GM20431 (cell line): ENCODE data around the gene SLC2A6.

Experiments
- in situ Hi-C: fragments of 300-500 bp; cut with MseI, MboI; formaldehyde crosslinking; loops from one replicate; pipeline ENCODE4 v1.15.0; 2020; ENCODE audit warnings: low sequenced_read_pairs; ENCODE audit not compliant: unreplicated experiment

The SLC2A6 gene

GRCh38 chr9:133499132-133499891, 20.4 kb upstream of the SLC2A6 start:
- in situ Hi-C loops = no loop called here

- in situ Hi-C loops = no loop called here
These were observed 18.3 kb upstream of the SLC2A6 start for GRCh38 chr9:133496861-133497842.

GRCh38 chr9:133495327-133496293, 16.7 kb upstream of the SLC2A6 start:
- in situ Hi-C loops = no loop called here

- in situ Hi-C loops = no loop called here
These were observed 15.9 kb upstream of the SLC2A6 start for GRCh38 chr9:133494636-133495326.

- in situ Hi-C loops = no loop called here
These were observed 15.1 kb upstream of the SLC2A6 start for GRCh38 chr9:133493845-133494540.

GRCh38 chr9:133493428-133493827, 14.5 kb upstream of the SLC2A6 start:
- in situ Hi-C loops = no loop called here

- in situ Hi-C loops = no loop called here
These were observed 13.4 kb upstream of the SLC2A6 start for GRCh38 chr9:133492061-133493021.

GRCh38 chr9:133491656-133491925, 12.7 kb upstream of the SLC2A6 start:
- in situ Hi-C loops = no loop called here

- in situ Hi-C loops = no loop called here
These were observed 12.2 kb upstream of the SLC2A6 start for GRCh38 chr9:133490865-133491655.

- in situ Hi-C loops = no loop called here
These were observed 11.3 kb upstream of the SLC2A6 start for GRCh38 chr9:133490201-133490681.

- in situ Hi-C loops = loop anchor here (10.0 kb wide), 1 partner anchor 305 kb away; no protein-coding TSS in a partner anchor
These were observed 10.6 kb upstream of the SLC2A6 start for GRCh38 chr9:133489253-133490190.

GRCh38 chr9:133488686-133489252, 9.9 kb upstream of the SLC2A6 start:
- in situ Hi-C loops = loop anchor here (10.0 kb wide), 1 partner anchor 304 kb away; no protein-coding TSS in a partner anchor

GRCh38 chr9:133487331-133487725, 8.4 kb upstream of the SLC2A6 start:
- in situ Hi-C loops = loop anchor here (10.0 kb wide), 1 partner anchor 303 kb away; no protein-coding TSS in a partner anchor

- in situ Hi-C loops = loop anchor here (10.0 kb wide), 1 partner anchor 301 kb away; no protein-coding TSS in a partner anchor
These were observed 6.8 kb upstream of the SLC2A6 start for GRCh38 chr9:133485531-133486260.
